Small intestine (tissue), 16 donors: ENCODE results near the gene RAD51AP2. TPM values are rescaled to one million over a fixed set of nuclear protein-coding genes. Genes with fewer than 3 reads are reported as not detected.
"Not testable (repeated sequence)": the region's sequence is repeated elsewhere in the genome, so short reads cannot be mapped to it uniquely, and the experiment has no call there.

Experiments used
- DNase-seq, 2 donors: peaks; one replicate each; pipeline versions ENCODE4 v3.0.0 to v3.0.0-alpha.2; 2013
- FAIRE-seq: peaks from 2 replicates; lab custom pipeline; 2012; peaks lifted over from hg19 to GRCh38; lab: Jason Lieb, UNC
- H3K27ac ChIP-seq, 3 donors: one replicate each; pipeline ENCODE4 v1.5.1; 2013; ENCODE audit warnings: low read length in 2 of 3, mild to moderate bottlenecking in 2 of 3, control low read depth in 1 of 3, inconsistent platforms in 1 of 3, low read depth in 1 of 3, moderate library complexity in 1 of 3
- H3K27me3 ChIP-seq, 3 donors: one replicate each; pipeline ENCODE4 v1.6.1; 2013; ENCODE audit warnings: low read length in 3 of 3, inconsistent platforms in 1 of 3; ENCODE audit not compliant: control insufficient read depth in 3 of 3, insufficient read depth in 3 of 3
- H3K36me3 ChIP-seq, 3 donors: one replicate each; pipeline ENCODE4 v1.6.1; 2013; ENCODE audit warnings: low read length in 3 of 3, inconsistent platforms in 1 of 3, low read depth in 1 of 3, mild to moderate bottlenecking in 1 of 3, moderate library complexity in 1 of 3; ENCODE audit not compliant: control insufficient read depth in 3 of 3, insufficient read depth in 2 of 3
- H3K4me1 ChIP-seq, 3 donors: one replicate each; pipeline ENCODE4 v1.6.1; 2013; ENCODE audit warnings: low read length in 2 of 3, inconsistent platforms in 1 of 3, low read depth in 1 of 3, mild to moderate bottlenecking in 1 of 3, moderate library complexity in 1 of 3; ENCODE audit not compliant: control insufficient read depth in 3 of 3, insufficient read depth in 2 of 3
- H3K4me3 ChIP-seq, 3 donors: one replicate each; pipeline ENCODE4 v1.5.1; 2013; ENCODE audit warnings: low read length in 3 of 3, control low read depth in 1 of 3, inconsistent platforms in 1 of 3, low read depth in 1 of 3, mild to moderate bottlenecking in 1 of 3, moderate library complexity in 1 of 3
- H3K9me3 ChIP-seq, 2 donors: one replicate each; pipeline ENCODE4 v1.6.1; 2013; ENCODE audit warnings: low read depth in 1 of 2, low read length in 1 of 2; ENCODE audit not compliant: control insufficient read depth in 2 of 2, insufficient read depth in 1 of 2
- WGBS, 3 donors: extraction: QIAGEN DNeasy Blood & Tissue Kit; methylation state at CpG; one replicate each; pipeline ENCODE4 v1.1.7; 2013; 5-methylcytosine and 5-hydroxymethylcytosine counted together
- long read RNA-seq, 10 donors: transcript quantifications; one replicate each; lab custom pipeline, GENCODE V29; 2026
- polyA plus RNA-seq, 4 donors: library from polyadenylated mRNA; stranded (reverse) in 3 of 4; unstranded in 1 of 4; fragments of 200-250 nt in 3 of 4; fragments of 120-200 nt in 1 of 4; gene quantifications; one replicate each; pipeline versions ENCODE4 v1.2.1 to v1.2.3, GENCODE V29; 2013
- donor health status: healthy with polysubstance abuse.
- donor health status: control.
- donor health status: control.
- donor health status: Bipolar disorder and iron deficiency.
- donor health status: healthy.

RAD51AP2 gene
- polyA plus RNA-seq: under 1 TPM in 1 of 4 donors, not detected in 3; 0.03 TPM
- long read RNA-seq, donor 1: 0 reads
- long read RNA-seq, donor 2: 0 reads
- long read RNA-seq, donor 3: 0 reads
- long read RNA-seq, donor 4: 0 reads
- long read RNA-seq, donor 5: 0 reads
- long read RNA-seq, donor 6: 0 reads
- long read RNA-seq, donor 7: 0 reads
- long read RNA-seq, donor 8: 0 reads
- long read RNA-seq, donor 9: 0 reads
- long read RNA-seq, donor 10: 0 reads

- 4 to 7% (median 5%) methylated on average over 37 to 38 of the region's 38 CpGs for WGBS, 3 donors
- H3K27me3 ChIP-seq: peaks cover 0 to 9% (median 6%) of the 10 kb centered on the region in 3 donors
- peaks cover 0 to 7% (median 3%) of the 10 kb centered on the region in 3 donors for H3K4me1 ChIP-seq
- peak; percentile 19 to 77 for DNase-seq
- no peak within 1 kb of the TSS for H3K27ac ChIP-seq
- no peaks in the 10 kb centered on the region for H3K36me3 ChIP-seq
- H3K4me3 ChIP-seq: peak within 1 kb of the TSS in 2 of 3 donors; percentile 23 to 37
- FAIRE-seq: no peak
- no peaks in the 10 kb centered on the region for H3K9me3 ChIP-seq
Observed at GRCh38 chr2:17518212-17519154, at the start of gene RAD51AP2. Gene RAD51AP2 (minus strand): TSS chr2:17518440. CDS start chr2:17518415, 25 bp downstream.

DNA sequence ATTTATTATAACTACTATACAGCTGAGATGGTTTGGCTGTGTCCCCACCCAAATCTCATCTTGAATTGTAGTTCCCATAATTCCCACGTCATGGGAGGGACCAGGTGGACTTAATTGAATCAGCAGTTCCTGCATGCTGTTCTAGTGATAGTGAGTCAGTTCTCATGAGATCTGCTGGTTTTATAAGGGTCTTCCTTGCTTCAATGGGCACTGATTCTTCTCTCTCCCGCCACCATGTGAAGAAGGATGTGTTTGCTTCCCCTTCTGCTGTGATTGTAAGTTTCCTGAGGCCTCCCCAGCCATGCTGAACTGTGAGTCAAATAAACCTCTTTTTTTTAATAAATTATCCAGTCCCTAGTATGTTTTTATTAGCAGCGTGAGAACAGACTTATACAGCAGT is 47.5 kb upstream of the RAD51AP2 start:
- WGBS, 3 donors: 84 to 87% (median 84%) methylated on average over 3 of the region's 3 CpGs
- H3K9me3 ChIP-seq, H3K4me3 ChIP-seq, H3K4me1 ChIP-seq, DNase-seq, FAIRE-seq, H3K27me3 ChIP-seq, H3K27ac ChIP-seq, H3K36me3 ChIP-seq: not testable (repeated sequence)

DNA sequence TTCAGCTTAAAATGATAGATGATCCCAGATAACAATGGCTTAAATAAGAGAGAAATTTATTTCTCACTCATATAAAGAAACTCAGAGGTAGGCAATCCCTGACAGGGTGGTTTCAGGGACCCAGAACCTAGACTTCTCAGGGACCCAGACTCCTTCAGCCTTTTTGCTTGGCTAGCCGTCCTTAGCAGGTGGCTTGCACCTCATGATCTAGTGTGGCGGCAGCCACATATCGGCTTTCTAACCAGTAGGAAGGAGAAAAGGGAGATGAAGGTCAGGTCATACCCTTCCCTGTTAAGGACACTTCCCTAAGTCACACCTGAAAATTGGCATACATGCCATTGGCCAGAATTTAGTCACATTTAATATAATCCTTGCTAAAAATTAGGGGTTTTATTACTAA is 40.6 kb upstream of the RAD51AP2 start:
- Histone ChIP-seq H3K36me3 (no peaks in the 10 kb centered on the region), H3K4me1 (peaks cover 0 to 4% (median 0%) of the 10 kb centered on the region in 3 donors), H3K9me3 (no peaks in the 10 kb centered on the region), H3K27ac (no peak overlapping the region), H3K4me3 (no peak overlapping the region), H3K27me3 (peaks cover 0 to 2% (median 0%) of the 10 kb centered on the region in 3 donors)
- FAIRE-seq (no peak), DNase-seq (no peak)
- 88 to 89% (median 88%) methylated on average over 3 of the region's 3 CpGs for WGBS, 3 donors

DNA sequence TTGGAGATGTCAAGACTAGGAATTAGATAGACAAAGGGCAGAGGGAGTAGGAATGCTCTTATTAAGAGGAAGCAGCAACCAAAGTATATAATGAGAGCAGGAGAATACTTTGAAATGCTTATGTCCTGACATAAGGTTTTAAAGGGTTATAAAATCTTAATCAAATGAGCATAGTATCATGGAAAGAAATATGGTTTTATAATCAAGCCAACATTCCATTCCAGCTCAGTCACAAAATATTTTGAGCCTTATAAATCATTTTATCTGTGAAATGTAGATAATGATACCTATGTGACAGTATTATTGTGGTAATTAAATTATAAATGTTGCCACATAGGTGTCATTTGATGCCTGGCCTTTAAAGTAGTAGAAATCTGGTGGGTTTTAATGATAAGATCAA is 39.8 kb upstream of the RAD51AP2 start:
- peak overlapping the region in 1 of 3 donors; percentile 32 for H3K27ac ChIP-seq

DNA sequence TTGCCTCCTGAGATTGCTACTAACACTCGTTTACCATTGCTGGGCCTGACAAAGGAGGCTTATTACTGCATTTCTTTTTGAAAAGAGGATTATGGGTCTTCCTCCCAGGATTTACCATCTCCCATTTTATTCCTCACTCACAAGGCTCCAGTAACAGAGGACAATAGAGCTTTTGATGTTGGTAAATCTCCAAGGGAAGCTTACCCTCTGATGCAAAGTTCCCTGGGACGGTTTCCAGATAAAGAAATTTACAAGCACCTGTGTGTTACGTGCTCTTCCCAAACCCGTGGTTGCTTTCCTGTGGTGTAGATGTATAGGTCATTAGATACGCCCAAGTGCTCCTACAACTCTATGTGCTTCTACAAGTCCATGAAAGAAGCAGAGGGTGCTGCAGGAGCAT is 39.4 kb upstream of the RAD51AP2 start:
- H3K27ac ChIP-seq: peak overlapping the region in 1 of 3 donors; percentile 32
- H3K27me3 ChIP-seq: peaks cover 0 to 2% (median 0%) of the 10 kb centered on the region in 3 donors
- no peak overlapping the region for H3K4me3 ChIP-seq
- 16 to 43% (median 40%) methylated on average over 5 of the region's 5 CpGs for WGBS, 3 donors
- no peak for FAIRE-seq
- H3K9me3 ChIP-seq: no peaks in the 10 kb centered on the region
- H3K4me1 ChIP-seq: peaks cover 0 to 4% (median 0%) of the 10 kb centered on the region in 3 donors
- no peaks in the 10 kb centered on the region for H3K36me3 ChIP-seq
- DNase-seq: peak; percentile 11 to 29

More for the DNA sequence above, 39.8 kb upstream of the RAD51AP2 start:
- Histone ChIP-seq H3K9me3 (no peaks in the 10 kb centered on the region), H3K36me3 (no peaks in the 10 kb centered on the region), H3K4me1 (peaks cover 0 to 4% (median 0%) of the 10 kb centered on the region in 3 donors), H3K27me3 (peaks cover 0 to 2% (median 0%) of the 10 kb centered on the region in 3 donors), H3K4me3 (no peak overlapping the region)
- no peak for FAIRE-seq
- DNase-seq: peak; percentile 39 to 52

DNA sequence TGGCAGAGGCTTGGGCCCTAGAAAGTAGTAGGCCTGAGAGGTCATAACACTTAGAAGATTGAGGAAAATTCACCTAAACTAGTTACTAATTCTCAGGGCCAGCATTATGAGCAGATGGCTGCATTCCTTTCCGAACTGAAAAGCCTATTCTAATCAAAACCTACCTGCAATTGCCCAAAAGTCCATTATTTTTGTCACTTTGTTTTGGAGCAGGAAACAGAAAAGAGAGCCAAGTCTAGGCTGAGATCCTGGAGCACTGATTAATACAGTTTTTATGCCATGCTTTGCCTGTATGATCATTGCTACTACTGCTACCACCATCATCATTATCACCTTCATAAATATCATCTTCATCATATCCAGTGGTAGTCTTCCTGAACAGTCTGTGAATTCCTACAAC is 36.9 kb upstream of the RAD51AP2 start:
- no peaks in the 10 kb centered on the region for H3K36me3 ChIP-seq
- no peak overlapping the region for H3K4me3 ChIP-seq
- FAIRE-seq (no peak), DNase-seq (no peak)
- no peaks in the 10 kb centered on the region for H3K27me3 ChIP-seq
- H3K9me3 ChIP-seq: no peaks in the 10 kb centered on the region
- no peak overlapping the region for H3K27ac ChIP-seq
- H3K4me1 ChIP-seq: peaks cover 0 to 4% (median 0%) of the 10 kb centered on the region in 3 donors
- 80 to 86% (median 86%) methylated on average over 1 of the region's 1 CpG for WGBS, 3 donors

DNA sequence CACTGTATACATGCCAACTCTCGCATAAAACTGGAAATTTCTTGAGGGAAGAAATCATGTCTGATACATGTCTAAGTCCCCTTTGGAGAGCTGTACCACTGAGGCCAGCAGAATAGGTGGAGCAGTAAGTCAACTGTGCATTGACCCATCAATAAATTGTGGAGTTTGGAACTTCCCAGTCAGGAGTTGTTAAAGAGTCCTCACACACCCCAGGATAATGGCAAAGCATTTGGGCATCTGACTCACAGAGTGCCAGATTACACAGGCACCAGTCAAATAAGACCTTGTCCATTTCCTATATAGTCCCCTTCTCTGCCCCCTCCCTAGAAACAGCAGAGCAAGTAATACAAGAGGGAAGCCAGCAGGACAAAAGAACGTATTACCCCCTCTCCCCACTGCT is 32.7 kb upstream of the RAD51AP2 start:
- FAIRE-seq: no peak
- no peaks in the 10 kb centered on the region for H3K27me3 ChIP-seq
- 83 to 89% (median 87%) methylated on average over 2 of the region's 2 CpGs for WGBS, 3 donors
- no peak overlapping the region for H3K27ac ChIP-seq
- no peak overlapping the region for H3K4me3 ChIP-seq
- no peak for DNase-seq
- no peaks in the 10 kb centered on the region for H3K4me1 ChIP-seq
- H3K9me3 ChIP-seq: no peaks in the 10 kb centered on the region
- no peaks in the 10 kb centered on the region for H3K36me3 ChIP-seq

GRCh38 chr2:17547737-17548136 is 29.5 kb upstream of the RAD51AP2 start:
- Histone ChIP-seq H3K27ac (no peak overlapping the region), H3K4me1 (no peaks in the 10 kb centered on the region), H3K9me3 (no peaks in the 10 kb centered on the region), H3K36me3 (no peaks in the 10 kb centered on the region), H3K4me3 (no peak overlapping the region), H3K27me3 (peaks cover 0 to 8% (median 0%) of the 10 kb centered on the region in 3 donors)
- 30 to 52% (median 42%) methylated on average over 5 of the region's 5 CpGs for WGBS, 3 donors
- DNase-seq (no peak), FAIRE-seq (no peak)
